GM08714 (cell line): ENCODE measurements around the gene IGSF21.

ENCODE experiments used
- H3K4me3 ChIP-seq: fragments of 200-500 bp; sonication (Bioruptor generic); 2 replicates; pipeline ENCODE4 v1.5.1; 2014; ENCODE audit warnings: mild to moderate bottlenecking, low read length, inconsistent platforms
- ZNF274 ChIP-seq: IDR thresholded peaks from 2 replicates; pipeline ENCODE4 v1.6.1; 2012; ENCODE audit warnings: mild to moderate bottlenecking, low read depth, low read length

Gene IGSF21

GRCh38 chr1:18263547-18264120 is 156.0 kb downstream of the IGSF21 start:
- H3K4me3 ChIP-seq: no peak overlapping the region
- TF ChIP-seq ZNF274: no peak

- no peak overlapping the region for H3K4me3 ChIP-seq
- TF ChIP-seq ZNF274: no peak
These were observed 156.9 kb downstream of the IGSF21 start for GRCh38 chr1:18264450-18265039.

GRCh38 chr1:18265641-18266040 is 158.0 kb downstream of the IGSF21 start:
- TF ChIP-seq ZNF274: no peak
- H3K4me3 ChIP-seq: no peak overlapping the region

- no peak overlapping the region for H3K4me3 ChIP-seq
- TF ChIP-seq ZNF274: no peak
These were observed 158.8 kb downstream of the IGSF21 start for GRCh38 chr1:18266391-18266790.

- H3K4me3 ChIP-seq: no peak overlapping the region
- no peak for TF ChIP-seq ZNF274
These were observed 163.7 kb downstream of the IGSF21 start for GRCh38 chr1:18271336-18271735.

- no peak overlapping the region for H3K4me3 ChIP-seq
- no peak for TF ChIP-seq ZNF274
These were observed 171.3 kb downstream of the IGSF21 start for GRCh38 chr1:18278946-18279345.

- H3K4me3 ChIP-seq: no peak overlapping the region
- TF ChIP-seq ZNF274: no peak
These were observed 171.9 kb downstream of the IGSF21 start for GRCh38 chr1:18279351-18280074.

GRCh38 chr1:18280956-18281355 is 173.4 kb downstream of the IGSF21 start:
- TF ChIP-seq ZNF274: no peak
- H3K4me3 ChIP-seq: no peak overlapping the region

- no peak overlapping the region for H3K4me3 ChIP-seq
- no peak for TF ChIP-seq ZNF274
These were observed 175.4 kb downstream of the IGSF21 start for GRCh38 chr1:18282851-18283600.

GRCh38 chr1:18283601-18284385 is 176.2 kb downstream of the IGSF21 start:
- TF ChIP-seq ZNF274: no peak
- H3K4me3 ChIP-seq: no peak overlapping the region

- TF ChIP-seq ZNF274: no peak
- no peak overlapping the region for H3K4me3 ChIP-seq
These were observed 177.4 kb downstream of the IGSF21 start for GRCh38 chr1:18284805-18285537.

GRCh38 chr1:18285538-18285924 is 177.9 kb downstream of the IGSF21 start:
- no peak for TF ChIP-seq ZNF274
- no peak overlapping the region for H3K4me3 ChIP-seq

GRCh38 chr1:18288722-18289121 is 181.1 kb downstream of the IGSF21 start:
- TF ChIP-seq ZNF274: no peak
- H3K4me3 ChIP-seq: no peak overlapping the region
